Muscle of leg (tissue), 11 donors: ENCODE measurements around the gene ETF1. TPM values are rescaled to one million over a fixed set of nuclear protein-coding genes. Genes with fewer than 3 reads are reported as not detected.

Experiments used
- DNase-seq: peaks from one replicate; pipeline ENCODE4 v3.0.0; 2013
- H3K27ac ChIP-seq: one replicate; pipeline ENCODE4 v1.5.1; 2013; ENCODE audit warnings: mild to moderate bottlenecking, low read length, control low read depth
- H3K27me3 ChIP-seq: one replicate; pipeline ENCODE4 v1.6.1; 2013; ENCODE audit warnings: low read length; ENCODE audit not compliant: control insufficient read depth, insufficient read depth
- H3K36me3 ChIP-seq: one replicate; pipeline ENCODE4 v1.6.1; 2013; ENCODE audit warnings: low read length; ENCODE audit not compliant: control insufficient read depth, insufficient read depth
- H3K4me1 ChIP-seq: one replicate; pipeline ENCODE4 v1.6.1; 2013; ENCODE audit warnings: low read length; ENCODE audit not compliant: control insufficient read depth, insufficient read depth
- H3K4me3 ChIP-seq: one replicate; pipeline ENCODE4 v1.5.1; 2013; ENCODE audit warnings: low read length, control low read depth
- H3K9me3 ChIP-seq: replicated peaks from 2 replicates; pipeline ENCODE4 v1.6.1; 2013; ENCODE audit warnings: low read depth, low read length; ENCODE audit not compliant: control insufficient read depth
- WGBS: methylation state at CpG from one replicate; pipeline ENCODE4 v1.1.5; 2013; ENCODE audit warnings: missing lambda C conversion rate; ENCODE audit not compliant: insufficient coverage; 5-methylcytosine and 5-hydroxymethylcytosine counted together
- polyA plus RNA-seq, 8 donors: library from polyadenylated mRNA; unstranded; fragments of 120-200 nt; gene quantifications; one replicate each; pipeline versions ENCODE4 v1.2.1 to v1.2.3, GENCODE V29; 2013; ENCODE audit warnings: inconsistent platforms in 1 of 8, low replicate concordance in 1 of 8; ENCODE audit not compliant: insufficient read length in 8 of 8, insufficient read depth in 1 of 8
- total RNA-seq: library from RNA; stranded (reverse); fragments of 120-200 nt; gene quantifications from one replicate; pipeline ENCODE4 v1.2.4, GENCODE V29; 2013

Gene ETF1
- total and polyA plus RNA-seq, 9 donors: 36.1 to 55.7 (median 45.5) TPM

DNA sequence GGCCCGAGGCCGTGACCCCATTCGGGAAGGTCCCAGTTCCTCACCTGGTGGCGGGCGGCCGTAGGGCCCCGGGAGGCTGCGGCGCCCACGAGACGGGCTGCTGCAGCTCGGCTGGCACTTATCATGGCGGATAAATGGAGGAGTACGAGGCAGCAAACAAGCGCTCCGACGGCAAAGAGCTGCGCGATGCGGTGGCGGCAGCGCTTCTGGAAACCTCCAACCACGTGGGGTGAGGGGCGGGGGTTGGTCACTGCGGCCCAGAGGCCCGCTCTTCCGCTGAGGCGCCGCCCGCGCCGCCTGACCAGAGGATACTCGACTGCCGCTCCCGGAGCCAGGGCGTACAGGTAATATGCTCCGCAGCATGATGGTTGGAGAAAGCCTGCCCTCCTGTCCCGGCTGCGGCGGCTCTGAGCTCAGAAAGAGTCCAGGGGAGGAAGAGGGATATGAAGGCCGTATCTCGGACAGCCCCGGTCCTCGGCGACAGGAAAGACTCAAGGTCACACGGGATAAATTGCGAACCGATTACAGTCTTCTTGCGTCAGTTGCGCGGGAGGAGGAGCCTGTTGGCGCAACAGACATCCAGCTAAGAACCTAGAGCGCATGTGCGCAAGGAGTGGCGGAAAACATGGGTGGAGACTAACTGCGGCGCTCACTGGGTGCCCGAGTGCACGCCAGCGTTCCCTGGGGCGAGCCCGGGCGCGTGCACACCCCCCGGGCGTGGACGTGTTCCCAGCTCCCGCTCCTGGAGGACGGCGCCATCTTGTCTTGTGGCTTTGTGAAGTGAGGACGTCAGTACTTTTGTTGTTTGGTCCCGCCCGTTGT is 32.4 kb upstream of the ETF1 start, which contains the start of gene HSPA9:
Gene HSPA9, minus strand, starts transcription at position 208 of the 822 bp plus-strand sequence. Its CDS starts 83 bp downstream, at position 125.
- peaks cover 28% of the 10 kb centered on the region for H3K36me3 ChIP-seq
- peak within 1 kb of the TSS; percentile 95 for H3K4me3 ChIP-seq
- H3K27me3 ChIP-seq: no peaks in the 10 kb centered on the region
- no peaks in the 10 kb centered on the region for H3K9me3 ChIP-seq
- under 1% methylated on average over 73 of the region's 73 CpGs for WGBS
- H3K27ac ChIP-seq: peak within 1 kb of the TSS; percentile 92
- DNase-seq: peak; percentile 100
- H3K4me1 ChIP-seq: peaks cover 9% of the 10 kb centered on the region

DNA sequence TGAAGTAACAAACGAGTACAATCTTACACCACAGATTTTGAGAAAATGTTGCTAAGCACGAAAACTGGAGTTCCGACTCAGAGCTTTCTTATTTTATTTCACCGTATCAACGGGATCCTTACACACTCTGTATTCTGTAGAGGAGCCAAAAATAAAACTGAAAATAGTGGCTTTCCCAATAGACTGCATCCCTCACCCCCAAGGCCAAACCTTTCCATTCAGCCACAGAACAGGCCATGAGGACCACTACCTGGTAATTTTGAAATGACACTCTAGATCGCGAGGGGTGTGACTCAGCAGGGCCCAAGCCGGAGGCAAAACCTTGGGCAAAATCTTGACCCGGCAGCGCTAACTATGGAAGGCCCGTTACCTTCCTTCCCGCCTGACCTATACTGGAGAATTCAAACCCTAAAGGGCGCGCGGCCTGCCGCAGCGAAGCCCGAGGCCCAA is 31.7 kb upstream of the ETF1 start:
- Histone ChIP-seq H3K4me3 (peak overlapping the region; percentile 95), H3K9me3 (no peaks in the 10 kb centered on the region), H3K27me3 (no peaks in the 10 kb centered on the region), H3K4me1 (peaks cover 9% of the 10 kb centered on the region), H3K27ac (peak overlapping the region; percentile 92), H3K36me3 (peaks cover 35% of the 10 kb centered on the region)
- WGBS: 0% methylated on average over 13 of the region's 18 CpGs
- no peak for DNase-seq

DNA sequence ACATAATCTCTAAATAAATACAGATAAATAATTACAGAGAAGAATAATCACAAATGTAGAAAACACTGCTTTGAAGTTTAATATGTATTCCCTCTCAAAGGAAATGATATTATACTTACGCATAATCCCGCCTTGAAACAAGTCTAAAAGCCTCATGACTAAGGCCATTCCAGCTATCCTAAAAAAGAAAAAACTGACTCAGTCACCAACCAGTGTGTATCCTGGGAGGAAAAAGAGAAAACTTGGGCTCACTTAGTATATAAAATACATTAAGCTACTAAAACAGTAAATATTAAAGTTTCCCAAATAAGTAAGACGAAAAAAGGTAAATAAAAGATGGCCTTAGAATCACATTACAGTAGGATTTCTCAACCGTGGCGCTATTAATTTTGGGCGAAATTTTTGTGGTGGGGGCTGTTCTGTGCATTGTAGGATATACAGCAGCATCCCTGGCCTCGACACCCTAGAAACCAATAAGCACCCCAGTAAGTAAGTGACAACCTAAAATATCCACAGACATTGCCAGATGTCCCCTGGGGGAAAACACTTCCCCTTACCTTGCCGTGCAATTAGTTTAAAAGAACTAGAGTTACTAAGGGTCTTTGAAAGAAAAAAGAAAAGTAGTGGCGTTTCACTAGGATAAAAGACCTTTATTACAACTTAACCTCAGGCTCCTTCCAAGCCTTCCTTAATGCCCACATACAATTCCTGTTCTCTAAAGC is 31.1 kb upstream of the ETF1 start:
- Histone ChIP-seq H3K4me3 (peak overlapping the region; percentile 95), H3K36me3 (peaks cover 41% of the 10 kb centered on the region), H3K4me1 (peaks cover 9% of the 10 kb centered on the region), H3K9me3 (no peaks in the 10 kb centered on the region), H3K27me3 (no peaks in the 10 kb centered on the region), H3K27ac (peak overlapping the region; percentile 92)
- DNase-seq: no peak
- no CpG with 5 or more reads among the region's 9 CpGs for WGBS

DNA sequence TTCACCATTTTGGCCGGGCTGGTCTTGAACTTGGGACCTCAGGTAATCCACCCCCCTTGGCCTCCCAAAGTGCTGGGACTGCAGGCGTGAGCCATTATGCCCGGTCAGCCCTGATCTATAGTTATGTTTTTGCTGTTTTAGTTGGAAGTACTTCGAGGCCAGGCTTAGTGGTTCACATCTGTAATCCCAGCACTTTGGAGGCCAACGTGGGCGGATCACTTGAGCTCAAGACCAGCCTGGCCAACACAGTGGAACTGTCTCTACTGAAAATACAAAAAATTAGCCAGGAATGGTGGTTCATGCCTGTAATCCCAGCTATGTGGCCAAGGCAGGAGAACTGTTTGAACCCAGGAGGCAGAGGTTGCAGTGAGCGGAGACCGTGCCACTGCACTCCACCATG is 30.2 kb upstream of the ETF1 start:
- H3K4me1 ChIP-seq: peaks cover 9% of the 10 kb centered on the region
- H3K27ac ChIP-seq: no peak overlapping the region
- no peak for DNase-seq
- peaks cover 49% of the 10 kb centered on the region for H3K36me3 ChIP-seq
- H3K9me3 ChIP-seq: no peaks in the 10 kb centered on the region
- WGBS: 100% methylated on average over 3 of the region's 8 CpGs
- H3K27me3 ChIP-seq: no peaks in the 10 kb centered on the region
- H3K4me3 ChIP-seq: no peak overlapping the region

DNA sequence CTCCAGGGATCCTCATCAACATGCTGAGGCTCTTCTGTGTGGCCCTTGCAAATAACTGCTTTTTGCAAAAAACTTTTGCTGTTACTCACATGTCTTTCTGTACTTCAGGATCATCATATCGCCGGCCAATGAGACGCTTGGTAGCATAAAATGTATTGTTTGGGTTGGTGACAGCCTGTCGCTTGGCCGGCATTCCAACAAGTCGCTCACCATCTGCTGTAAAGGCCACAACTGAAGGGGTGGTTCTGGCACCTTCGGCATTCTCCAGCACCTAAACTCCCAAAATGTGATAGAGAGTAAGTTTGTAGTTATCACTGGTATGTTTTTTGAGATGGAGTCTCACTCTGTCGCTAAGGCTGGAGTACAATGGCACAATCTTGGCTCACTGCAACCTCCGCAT is 27.8 kb upstream of the ETF1 start:
- H3K27ac ChIP-seq: no peak overlapping the region
- peaks cover 65% of the 10 kb centered on the region for H3K36me3 ChIP-seq
- H3K27me3 ChIP-seq: no peaks in the 10 kb centered on the region
- DNase-seq: no peak
- no peaks in the 10 kb centered on the region for H3K9me3 ChIP-seq
- no peak overlapping the region for H3K4me3 ChIP-seq
- 92% methylated on average over 4 of the region's 9 CpGs for WGBS
- H3K4me1 ChIP-seq: peaks cover 6% of the 10 kb centered on the region

DNA sequence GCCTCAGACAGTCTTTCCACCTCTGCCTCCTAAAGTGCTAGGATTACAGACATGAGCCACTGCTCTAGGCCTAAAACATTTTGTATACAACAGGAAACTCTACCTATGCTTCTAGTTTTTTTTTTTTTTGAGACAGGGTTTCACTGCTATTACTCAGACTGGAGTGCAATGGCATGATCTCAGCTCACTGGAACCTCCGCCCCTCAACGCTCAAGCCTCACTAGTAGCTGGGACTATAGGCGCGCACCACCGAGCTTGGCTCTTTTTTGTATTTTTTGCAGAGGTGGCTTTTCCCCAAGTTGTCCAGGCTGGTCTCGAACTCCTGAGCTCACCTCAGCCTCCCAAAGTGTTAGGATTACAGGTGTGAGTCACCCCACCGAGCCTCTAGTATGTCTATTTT is 26.7 kb upstream of the ETF1 start:
- Histone ChIP-seq H3K27me3 (no peaks in the 10 kb centered on the region), H3K4me3 (no peak overlapping the region), H3K9me3 (no peaks in the 10 kb centered on the region), H3K27ac (no peak overlapping the region), H3K4me1 (peaks cover 5% of the 10 kb centered on the region), H3K36me3 (peaks cover 76% of the 10 kb centered on the region)
- no peak for DNase-seq
- WGBS: 100% methylated on average over 1 of the region's 7 CpGs

DNA sequence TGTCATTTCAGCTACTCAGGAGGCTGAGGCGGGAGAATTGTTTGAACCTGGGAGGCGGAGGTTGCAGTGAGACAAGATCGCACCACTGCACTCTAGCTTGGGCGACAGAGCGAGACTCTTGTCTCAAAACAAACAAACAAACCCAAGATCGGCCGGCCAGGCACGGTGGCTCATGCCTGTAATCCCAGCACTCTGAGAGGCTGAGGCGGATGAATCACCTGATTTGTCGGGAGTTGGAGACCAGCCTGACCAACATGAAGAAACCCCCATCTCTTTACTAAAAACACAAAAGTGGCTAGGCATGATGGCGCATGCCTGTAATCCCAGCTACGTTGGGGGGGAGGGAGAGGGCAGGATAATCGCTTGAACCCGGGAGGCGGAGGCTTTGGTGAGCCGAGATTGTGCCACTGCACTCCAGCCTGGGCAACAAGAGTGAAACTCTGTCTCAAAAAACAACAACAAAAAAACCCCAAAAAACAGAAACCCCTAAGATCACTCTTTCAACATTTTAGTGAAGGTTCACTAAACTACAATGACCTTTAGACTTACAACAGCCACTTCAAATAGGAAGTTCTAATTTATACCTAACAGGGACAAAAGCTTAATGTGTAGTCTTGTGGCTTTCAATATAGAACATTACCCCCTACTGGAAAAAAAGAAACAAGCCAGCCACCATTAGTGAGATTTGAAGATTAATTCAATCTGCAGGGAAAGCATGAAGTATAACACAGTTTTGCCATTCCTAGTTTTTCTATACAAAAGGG is 25.2 kb upstream of the ETF1 start:
- WGBS: 18% methylated on average over 3 of the region's 16 CpGs
- DNase-seq: no peak
- peaks cover 82% of the 10 kb centered on the region for H3K36me3 ChIP-seq
- H3K9me3 ChIP-seq: no peaks in the 10 kb centered on the region
- H3K4me3 ChIP-seq: no peak overlapping the region
- H3K4me1 ChIP-seq: no peaks in the 10 kb centered on the region
- H3K27me3 ChIP-seq: no peaks in the 10 kb centered on the region
- no peak overlapping the region for H3K27ac ChIP-seq

DNA sequence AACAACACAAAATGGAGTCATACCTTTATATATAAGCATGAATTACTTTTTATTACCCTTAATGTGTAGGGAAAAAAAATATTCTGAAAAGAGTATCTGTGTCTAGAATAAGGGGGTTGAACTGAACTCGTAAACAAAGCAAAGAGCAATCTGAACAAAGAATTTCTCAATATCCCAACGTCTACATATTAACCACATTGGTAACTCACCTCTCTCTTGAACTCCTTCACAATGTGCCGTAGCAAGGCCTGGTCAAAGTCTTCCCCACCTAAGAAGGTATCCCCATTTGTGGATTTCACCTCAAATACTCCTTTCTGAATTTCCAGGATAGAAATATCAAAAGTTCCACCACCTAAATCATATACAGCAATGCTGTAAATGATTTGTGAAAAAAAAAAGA is 23.8 kb upstream of the ETF1 start:
- 100% methylated on average over 1 of the region's 3 CpGs for WGBS
- Histone ChIP-seq H3K27ac (no peak overlapping the region), H3K27me3 (no peaks in the 10 kb centered on the region), H3K4me1 (no peaks in the 10 kb centered on the region), H3K4me3 (no peak overlapping the region), H3K9me3 (no peaks in the 10 kb centered on the region), H3K36me3 (peaks cover 73% of the 10 kb centered on the region)
- no peak for DNase-seq

DNA sequence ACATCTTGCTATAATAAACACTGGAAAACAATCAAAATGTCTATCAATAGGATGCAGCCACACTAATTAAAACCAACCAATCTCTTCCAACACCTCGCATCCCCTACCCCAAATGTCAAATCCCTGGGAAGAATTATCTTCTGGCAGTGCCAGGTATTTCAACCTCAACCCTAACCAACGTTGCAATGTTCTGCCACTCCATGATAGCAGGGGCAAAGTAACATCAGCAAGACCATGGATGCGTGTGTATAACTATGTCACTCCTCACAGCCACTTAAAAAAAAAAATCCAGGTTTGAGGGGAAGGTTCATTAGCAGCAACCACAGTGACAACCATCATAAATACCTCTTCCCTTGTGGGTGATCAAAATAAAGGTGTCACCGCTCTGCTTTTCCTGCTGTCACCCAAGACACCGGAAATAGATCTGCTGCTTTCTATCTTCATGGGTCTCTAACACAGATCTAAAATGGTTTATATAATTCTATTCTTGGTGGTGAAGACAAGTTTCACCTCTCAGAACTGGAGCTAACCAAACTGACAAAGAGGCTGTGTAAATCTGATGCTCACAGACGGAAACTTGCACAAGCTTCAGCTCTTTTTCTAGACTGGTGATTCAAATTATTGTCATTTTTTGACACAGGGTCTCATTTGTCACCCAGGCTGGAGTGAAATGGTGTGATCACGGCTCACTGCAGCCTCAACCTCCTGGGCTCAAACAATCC is 22.2 kb upstream of the ETF1 start:
- 80% methylated on average over 2 of the region's 7 CpGs for WGBS
- H3K27ac ChIP-seq: no peak overlapping the region
- H3K4me3 ChIP-seq: no peak overlapping the region
- DNase-seq: no peak
- H3K36me3 ChIP-seq: peaks cover 73% of the 10 kb centered on the region
- no peaks in the 10 kb centered on the region for H3K9me3 ChIP-seq
- no peaks in the 10 kb centered on the region for H3K27me3 ChIP-seq
- no peaks in the 10 kb centered on the region for H3K4me1 ChIP-seq
